GM12891 (cell line): ENCODE results near the gene IFIT2.

Experiments used
- PAX5 ChIP-seq: IDR thresholded peaks from 2 replicates; pipeline ENCODE4 v1.6.1; 2011; ENCODE audit warnings: low read length, moderate library complexity, mild to moderate bottlenecking; ENCODE audit not compliant: insufficient read depth, severe bottlenecking
- POLR2A ChIP-seq: IDR thresholded peaks from 2 replicates; pipeline ENCODE4 v1.6.1; 2011; ENCODE audit warnings: low read depth, low read length, control low read depth
- POLR2AphosphoS5 ChIP-seq: IDR thresholded peaks from 2 replicates; pipeline ENCODE4 v1.6.1; 2011; ENCODE audit warnings: low read depth, low read length, control low read depth
- SPI1 ChIP-seq: IDR thresholded peaks from 2 replicates; pipeline ENCODE4 v1.6.1; 2011; ENCODE audit warnings: low read depth, low read length, control low read depth
- TAF1 ChIP-seq: IDR thresholded peaks from 2 replicates; pipeline ENCODE4 v1.6.1; 2011; ENCODE audit warnings: low read depth, low read length, control low read depth

DNA sequence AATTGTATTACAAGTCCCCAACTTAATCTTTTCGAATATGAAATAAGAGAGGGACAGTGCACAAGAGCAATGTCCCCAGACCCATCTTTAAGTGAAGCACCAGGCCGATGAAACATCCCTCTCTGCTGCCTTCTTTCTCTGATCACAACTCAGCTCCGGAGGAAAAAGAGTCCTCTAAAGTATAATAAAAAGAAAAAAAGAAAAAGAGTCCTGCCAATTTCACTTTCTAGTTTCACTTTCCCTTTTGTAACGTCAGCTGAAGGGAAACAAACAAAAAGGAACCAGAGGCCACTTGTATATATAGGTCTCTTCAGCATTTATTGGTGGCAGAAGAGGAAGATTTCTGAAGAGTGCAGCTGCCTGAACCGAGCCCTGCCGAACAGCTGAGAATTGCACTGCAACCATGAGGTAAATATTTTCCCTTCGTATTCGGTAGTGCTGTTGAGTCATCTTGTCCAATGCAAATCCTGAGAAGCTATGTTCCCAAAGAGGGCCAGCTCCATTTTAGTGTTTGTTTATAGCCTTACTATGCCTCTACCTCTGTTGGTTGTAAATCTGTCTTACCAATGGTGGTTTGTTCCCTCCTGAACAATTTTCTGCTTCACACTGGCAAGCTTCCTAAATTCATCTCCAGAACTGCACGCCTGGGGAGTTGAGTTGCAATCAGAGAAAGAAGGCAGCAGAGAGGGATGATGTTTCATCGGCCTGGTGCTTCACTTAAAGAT is at the start of gene IFIT2:
- TF ChIP-seq POLR2AphosphoS5 (no peak; the same call in 1 of the 2 replicates), TAF1 (no peak), POLR2A (no peak), SPI1 (no peak), PAX5 (no peak)
